Heart right ventricle (tissue), 16 donors: ENCODE measurements around the gene MAOB. TPM values are rescaled to one million over a fixed set of nuclear protein-coding genes. Genes with fewer than 3 reads are reported as not detected.

ENCODE experiments used
- ATAC-seq, 8 donors: fragments of 200-7000 bp; cut with Tn5 transposase; one replicate each; pipeline ENCODE4 v1.9.1; 2020; ENCODE audit warnings: mild to moderate bottlenecking in 8 of 8, moderate library complexity in 8 of 8, moderate number of reproducible peaks in 1 of 8
- DNase-seq, 2 donors: peaks; one replicate each; pipeline ENCODE4 v3.0.0-alpha.2; 2020
- H3K27ac ChIP-seq, 10 donors: fragments of 200-600 bp; sonication (generic) in 2 of 10; one replicate each; pipeline versions ENCODE4 v1.5.0 to v1.8.0; 2020 to 2022; ENCODE audit warnings: mild to moderate bottlenecking in 3 of 10
- H3K27me3 ChIP-seq, 7 donors: fragments of 200-600 bp; one replicate each; pipeline ENCODE4 v1.8.0; 2021 to 2022; ENCODE audit warnings: mild to moderate bottlenecking in 2 of 7
- H3K36me3 ChIP-seq, 9 donors: fragments of 200-600 bp; sonication (generic) in 1 of 9; one replicate each; pipeline versions ENCODE4 v1.5.0 to v1.8.0; 2020 to 2022; ENCODE audit warnings: mild to moderate bottlenecking in 2 of 9
- H3K4me1 ChIP-seq, 9 donors: fragments of 200-600 bp; sonication (generic) in 1 of 9; one replicate each; pipeline versions ENCODE4 v1.5.0 to v1.8.0; 2020 to 2022; ENCODE audit warnings: mild to moderate bottlenecking in 4 of 9
- H3K4me3 ChIP-seq, 10 donors: fragments of 200-600 bp; sonication (generic) in 2 of 10; one replicate each; pipeline versions ENCODE4 v1.5.0 to v1.8.0; 2020 to 2022; ENCODE audit warnings: mild to moderate bottlenecking in 7 of 10, moderate library complexity in 2 of 10
- H3K9me3 ChIP-seq, 11 donors: fragments of 200-600 bp in 10 of 11; sonication (generic) in 2 of 11; one replicate each; pipeline versions ENCODE4 v1.5.0 to v1.8.0; 2013 to 2022; ENCODE audit warnings: mild to moderate bottlenecking in 2 of 11, control low read depth in 1 of 11, moderate library complexity in 1 of 11
- WGBS, 2 donors: extraction: QIAGEN DNeasy Blood & Tissue Kit; methylation state at CpG; one replicate each; pipeline ENCODE4 v1.1.7; 2013; ENCODE audit warnings: inconsistent platforms in 1 of 2; 5-methylcytosine and 5-hydroxymethylcytosine counted together
- intact Hi-C, 10 donors: fragments of 100-400 bp; cut with DNase I; formaldehyde crosslinking; loops; one replicate each; pipeline versions ENCODE4 v1.11.1 to v1.14.2; 2022
- polyA plus RNA-seq, 2 donors: library from polyadenylated mRNA; stranded (reverse); fragments of 200-250 nt; gene quantifications; one replicate each; pipeline ENCODE4 v1.2.3, GENCODE V29; 2013
- total RNA-seq, 10 donors: library from RNA; stranded (reverse); fragmentation: NEBNext Ultra II Directional in 3 of 10; extraction: Animal tissue kit (Norgen Biotek cat#: 25700) in 3 of 10; gene quantifications; one replicate each; pipeline versions ENCODE4 v1.2.1 to v1.2.4, GENCODE V29; 2021 to 2023
- TF ChIP-seq, protein P1 (sequence below), 9 donors: fragments of 200-600 bp; sonication (generic) in 2 of 9; IDR thresholded peaks; one replicate each; pipeline versions ENCODE4 v1.5.0 to v1.8.0; 2021 to 2022; ENCODE audit warnings: antibody characterized with exemption in 9 of 9, mild to moderate bottlenecking in 5 of 9, moderate library complexity in 1 of 9
- donor health status: Arrhythmogenic right ventricular cardiomyopathy.
- donor health status: ischemic (EF 13 %, LVEDD 7.1; RV severe dilation, severe dysfunction).
- donor health status: healthy with polysubstance abuse.
- donor health status: DM: no; HTN: yes; CAD: no.
- donor health status: DM: no; HTN: no; CAD: no.
- donor health status: ischemic (EF 25% LVEDD 6.9; RV normal size, moderate dysfunction).
- donor health status: ischemic (EF 25% LVEDD 5.7; RV mildly dilated, moderate dysfunction).
- donor health status: healthy.
- donor health status: DM: yes; HTN: yes; CAD: no.
- donor health status: Ischemic cardiomyopathy.
- donor health status: ischemic (EF 35%, LVEDD 5.7; RV mildly dilated, moderate dysfunction).
- donor health status: nonischemic (EF 11% LVEDD 7.7; RV severe dilation, severe dysfunction).
- donor health status: DM: yes; HTN: yes; CAD: no.
- donor health status: PGD.
- donor health status: ischemic (EF 29% LVEDD 5.4; RV normal size, mild dysfunction).
- donor health status: nonischemic (EF 23%, LVEDD 6.1; RV moderate dilation, normal function).

Gene MAOB
- total and polyA plus RNA-seq, 12 donors = 24.7 to 173 (median 139) TPM

DNA sequence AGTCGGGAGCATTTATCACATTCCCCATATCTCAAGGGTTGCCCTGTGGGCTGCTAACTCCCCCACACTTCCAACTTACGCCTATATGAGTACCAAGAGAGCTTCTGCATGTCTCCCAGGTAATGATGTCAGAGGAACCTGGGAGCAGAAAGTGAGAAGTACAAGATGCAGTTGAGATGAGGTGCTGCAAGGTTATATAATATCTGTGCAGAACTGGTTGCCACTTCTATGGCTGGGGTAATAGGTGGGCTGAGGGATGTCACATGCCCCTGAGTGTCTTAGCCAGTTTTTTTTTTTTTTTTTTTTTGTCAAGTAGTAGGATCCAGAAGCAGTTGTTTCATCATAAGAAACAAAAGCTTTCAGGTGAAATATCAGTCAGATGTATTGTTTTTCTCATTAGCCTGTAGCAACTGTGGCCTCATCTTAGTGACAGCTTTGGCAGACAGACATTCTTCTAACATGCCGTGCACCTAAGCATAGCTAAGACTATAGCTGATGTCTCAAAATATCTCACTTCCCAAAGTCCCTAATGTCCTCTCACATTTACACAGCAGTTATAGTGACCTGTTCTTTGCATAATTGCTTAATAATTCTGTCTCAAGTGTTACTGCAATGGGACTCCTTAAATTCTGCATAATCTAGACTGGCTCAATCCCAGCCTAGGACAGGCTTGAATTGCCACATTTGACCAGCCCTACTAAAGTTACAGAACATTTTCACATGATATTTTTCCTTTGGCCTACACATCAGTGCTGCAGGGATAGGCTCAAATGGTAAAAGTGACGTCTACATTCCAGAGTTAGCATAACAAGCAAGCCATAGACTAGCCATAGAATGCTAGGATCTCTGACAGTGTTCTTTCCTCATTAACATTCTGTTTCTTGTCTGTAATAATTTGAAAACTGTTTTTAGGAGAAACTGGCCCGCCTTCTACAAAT, 17.9 kb upstream of the MAOB start:
- peaks cover 0 to 10% (median 0%) of the 10 kb centered on the region in 9 donors for H3K4me1 ChIP-seq
- no peak overlapping the region for H3K4me3 ChIP-seq
- H3K27me3 ChIP-seq = peaks cover 0 to 49% (median 0%) of the 10 kb centered on the region in 7 donors
- ATAC-seq (no peak), DNase-seq (no peak)
- H3K9me3 ChIP-seq = no peaks in the 10 kb centered on the region
- intact Hi-C loops = loop anchor here in 1 of 10 donors (10.0 kb wide), 1 partner anchor 65 kb away; no protein-coding TSS in a partner anchor
- H3K27ac ChIP-seq = no peak overlapping the region
- no peaks in the 10 kb centered on the region for H3K36me3 ChIP-seq
- TF ChIP-seq, protein P1, sequence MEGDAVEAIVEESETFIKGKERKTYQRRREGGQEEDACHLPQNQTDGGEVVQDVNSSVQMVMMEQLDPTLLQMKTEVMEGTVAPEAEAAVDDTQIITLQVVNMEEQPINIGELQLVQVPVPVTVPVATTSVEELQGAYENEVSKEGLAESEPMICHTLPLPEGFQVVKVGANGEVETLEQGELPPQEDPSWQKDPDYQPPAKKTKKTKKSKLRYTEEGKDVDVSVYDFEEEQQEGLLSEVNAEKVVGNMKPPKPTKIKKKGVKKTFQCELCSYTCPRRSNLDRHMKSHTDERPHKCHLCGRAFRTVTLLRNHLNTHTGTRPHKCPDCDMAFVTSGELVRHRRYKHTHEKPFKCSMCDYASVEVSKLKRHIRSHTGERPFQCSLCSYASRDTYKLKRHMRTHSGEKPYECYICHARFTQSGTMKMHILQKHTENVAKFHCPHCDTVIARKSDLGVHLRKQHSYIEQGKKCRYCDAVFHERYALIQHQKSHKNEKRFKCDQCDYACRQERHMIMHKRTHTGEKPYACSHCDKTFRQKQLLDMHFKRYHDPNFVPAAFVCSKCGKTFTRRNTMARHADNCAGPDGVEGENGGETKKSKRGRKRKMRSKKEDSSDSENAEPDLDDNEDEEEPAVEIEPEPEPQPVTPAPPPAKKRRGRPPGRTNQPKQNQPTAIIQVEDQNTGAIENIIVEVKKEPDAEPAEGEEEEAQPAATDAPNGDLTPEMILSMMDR (IDR thresholded peaks at IDR 0.05) = no peak
- WGBS, 2 donors = 81 to 84% methylated on average over 5 of the region's 5 CpGs

DNA sequence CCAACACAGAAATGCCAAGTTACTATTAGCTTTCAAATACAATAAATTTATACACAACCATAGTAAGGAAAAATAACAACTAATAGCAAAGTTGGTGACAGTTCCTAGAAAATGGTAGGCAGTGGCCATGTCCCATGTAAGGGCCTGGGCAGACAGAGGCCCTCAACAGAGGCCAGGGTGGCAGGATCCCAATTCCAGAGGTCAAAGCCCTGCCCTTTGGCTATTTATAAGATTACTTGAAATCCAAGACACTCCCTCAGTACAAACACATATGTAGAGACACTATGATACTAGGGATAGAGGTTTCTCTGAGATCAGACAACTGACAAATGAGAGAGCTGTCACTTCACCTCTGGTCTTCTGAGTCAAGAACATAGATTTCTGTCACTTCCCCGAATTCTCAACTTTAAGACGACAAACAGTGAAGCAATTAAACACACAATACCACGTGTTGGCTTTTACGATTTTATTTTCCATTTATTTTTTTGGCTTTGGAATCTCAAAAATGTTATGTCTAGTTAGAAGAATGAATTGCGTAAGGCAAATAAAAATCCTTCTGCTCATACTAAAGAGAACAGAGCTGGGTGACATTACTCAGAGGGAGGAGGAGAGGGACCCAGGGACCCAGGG, 16.3 kb upstream of the MAOB start:
- H3K27ac ChIP-seq = no peak overlapping the region
- H3K4me1 ChIP-seq = peaks cover 0 to 10% (median 0%) of the 10 kb centered on the region in 9 donors
- no peaks in the 10 kb centered on the region for H3K9me3 ChIP-seq
- ATAC-seq (peak in 1 of 8 donors; percentile 39), DNase-seq (no peak)
- 85 to 90% methylated on average over 5 of the region's 5 CpGs for WGBS, 2 donors
- TF ChIP-seq, protein P1 (IDR thresholded peaks at IDR 0.05) = no peak
- H3K27me3 ChIP-seq = peaks cover 0 to 46% (median 0%) of the 10 kb centered on the region in 7 donors
- no peaks in the 10 kb centered on the region for H3K36me3 ChIP-seq
- no peak overlapping the region for H3K4me3 ChIP-seq
- intact Hi-C loops = loop anchor here in 1 of 10 donors (10.0 kb wide), 1 partner anchor 64 kb away; no protein-coding TSS in a partner anchor

DNA sequence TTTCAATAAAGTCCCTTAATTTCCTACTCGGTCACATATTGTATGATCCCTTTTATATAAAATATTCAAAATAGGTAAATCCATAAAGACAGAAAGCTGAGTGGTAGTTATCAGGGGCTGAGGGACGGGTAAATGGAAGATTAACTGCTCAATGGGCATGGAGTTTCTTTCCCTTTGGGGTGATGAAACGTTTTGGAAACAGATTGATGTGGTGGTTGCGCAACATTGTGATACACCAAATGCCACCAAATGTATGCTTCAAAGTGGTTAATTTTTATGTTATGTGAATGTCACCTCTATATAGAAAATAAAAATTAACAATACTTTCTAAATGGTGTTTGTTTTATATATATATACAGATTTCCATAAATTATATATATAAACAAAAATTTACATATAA, 15.0 kb upstream of the MAOB start:
- Histone ChIP-seq H3K9me3 (no peaks in the 10 kb centered on the region), H3K27ac (no peak overlapping the region), H3K4me3 (no peak overlapping the region), H3K4me1 (peaks cover 0 to 5% (median 0%) of the 10 kb centered on the region in 9 donors), H3K27me3 (peaks cover 0 to 33% (median 0%) of the 10 kb centered on the region in 7 donors), H3K36me3 (no peaks in the 10 kb centered on the region)
- 81 to 87% methylated on average over 4 of the region's 4 CpGs for WGBS, 2 donors
- TF ChIP-seq, protein P1 (IDR thresholded peaks at IDR 0.05) = no peak
- DNase-seq = no peak
- no peak for ATAC-seq
- intact Hi-C loops = loop anchor here in 1 of 10 donors (10.0 kb wide), 1 partner anchor 62 kb away; no protein-coding TSS in a partner anchor

DNA sequence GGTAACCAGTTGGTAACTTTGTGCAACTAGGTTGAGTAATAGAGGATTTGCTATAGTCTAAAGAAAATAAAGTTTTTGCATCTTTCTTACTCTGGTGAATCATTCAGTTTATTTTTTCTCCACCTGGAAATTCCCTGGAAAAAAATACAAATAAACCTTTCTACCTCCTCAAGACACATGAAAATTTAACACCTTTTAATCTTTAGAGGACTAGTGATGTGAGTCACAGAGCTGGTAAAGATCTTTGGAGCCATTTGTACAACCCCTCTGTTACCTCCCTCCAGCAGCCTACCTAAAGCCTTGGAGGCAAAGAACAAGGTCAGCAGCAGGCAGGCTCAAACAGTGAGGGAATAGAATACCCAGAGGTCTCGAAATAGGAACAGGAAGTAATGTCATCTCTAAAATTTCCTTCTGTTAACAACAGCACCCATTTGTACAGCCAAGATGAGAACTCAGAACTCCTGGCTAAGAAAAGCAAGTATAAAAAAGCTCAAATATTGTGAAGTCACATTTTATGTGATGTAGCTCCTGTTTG, 10.2 kb upstream of the MAOB start:
- Histone ChIP-seq H3K4me1 (peaks cover 0 to 5% (median 0%) of the 10 kb centered on the region in 9 donors), H3K27me3 (peaks cover 0 to 25% (median 0%) of the 10 kb centered on the region in 7 donors), H3K4me3 (no peak overlapping the region), H3K27ac (no peak overlapping the region), H3K36me3 (no peaks in the 10 kb centered on the region), H3K9me3 (peaks cover 0 to 11% (median 0%) of the 10 kb centered on the region in 11 donors)
- DNase-seq (no peak), ATAC-seq (no peak)
- intact Hi-C loops = loop anchor here in 1 of 10 donors (10.0 kb wide), 1 partner anchor 58 kb away; no protein-coding TSS in a partner anchor
- WGBS, 2 donors = 36 to 38% methylated on average over 1 of the region's 1 CpG
- TF ChIP-seq, protein P1 (IDR thresholded peaks at IDR 0.05) = no peak
